SK-N-SH treated with all-trans-retinoic acid at 6 μM for 48 hours (cell line): Measurements from ENCODE around the gene PROK1.

ENCODE experiments used
- ARNTL ChIP-seq: fragments of 450-650 bp; formaldehyde crosslinking; IDR thresholded peaks from 2 replicates; pipeline ENCODE4 v1.5.0; 2020; ENCODE audit warnings: low read depth, mild to moderate bottlenecking, moderate library complexity, borderline replicate concordance
- BACH2 ChIP-seq: fragments of 250-450 bp; sonication (Bioruptor Pico); IDR thresholded peaks from 2 replicates; pipeline ENCODE4 v1.9.0; 2021; ENCODE audit warnings: mild to moderate bottlenecking, borderline replicate concordance
- CSDC2 ChIP-seq: fragments of 250-450 bp; sonication (Bioruptor Pico); IDR thresholded peaks from 2 replicates; pipeline ENCODE4 v1.5.0; 2020; ENCODE audit warnings: mild to moderate bottlenecking, moderate library complexity
- GLIS3 ChIP-seq: fragments of 250-450 bp; sonication (Bioruptor Pico); IDR thresholded peaks from 2 replicates; pipeline ENCODE4 v1.5.0; 2020; ENCODE audit warnings: mild to moderate bottlenecking, moderate library complexity
- PPARA ChIP-seq: fragments of 250-450 bp; sonication (Bioruptor Pico); IDR thresholded peaks from 2 replicates; pipeline ENCODE4 v1.5.0; 2020; ENCODE audit warnings: mild to moderate bottlenecking, borderline replicate concordance
- ZFP30 ChIP-seq: fragments of 450-650 bp; formaldehyde crosslinking; IDR thresholded peaks from 2 replicates; pipeline ENCODE4 v1.5.0; 2022; ENCODE audit warnings: mild to moderate bottlenecking, moderate library complexity
- ZNF8 ChIP-seq: fragments of 450-650 bp; formaldehyde crosslinking; IDR thresholded peaks from 2 replicates; pipeline ENCODE4 v1.5.0; 2020; ENCODE audit warnings: mild to moderate bottlenecking, moderate library complexity
- TF ChIP-seq, protein P1 (sequence below): fragments of 250-450 bp; sonication (Bioruptor Pico); IDR thresholded peaks from 2 replicates; pipeline ENCODE4 v1.8.0; 2020; ENCODE audit warnings: mild to moderate bottlenecking, moderate library complexity, borderline replicate concordance

DNA sequence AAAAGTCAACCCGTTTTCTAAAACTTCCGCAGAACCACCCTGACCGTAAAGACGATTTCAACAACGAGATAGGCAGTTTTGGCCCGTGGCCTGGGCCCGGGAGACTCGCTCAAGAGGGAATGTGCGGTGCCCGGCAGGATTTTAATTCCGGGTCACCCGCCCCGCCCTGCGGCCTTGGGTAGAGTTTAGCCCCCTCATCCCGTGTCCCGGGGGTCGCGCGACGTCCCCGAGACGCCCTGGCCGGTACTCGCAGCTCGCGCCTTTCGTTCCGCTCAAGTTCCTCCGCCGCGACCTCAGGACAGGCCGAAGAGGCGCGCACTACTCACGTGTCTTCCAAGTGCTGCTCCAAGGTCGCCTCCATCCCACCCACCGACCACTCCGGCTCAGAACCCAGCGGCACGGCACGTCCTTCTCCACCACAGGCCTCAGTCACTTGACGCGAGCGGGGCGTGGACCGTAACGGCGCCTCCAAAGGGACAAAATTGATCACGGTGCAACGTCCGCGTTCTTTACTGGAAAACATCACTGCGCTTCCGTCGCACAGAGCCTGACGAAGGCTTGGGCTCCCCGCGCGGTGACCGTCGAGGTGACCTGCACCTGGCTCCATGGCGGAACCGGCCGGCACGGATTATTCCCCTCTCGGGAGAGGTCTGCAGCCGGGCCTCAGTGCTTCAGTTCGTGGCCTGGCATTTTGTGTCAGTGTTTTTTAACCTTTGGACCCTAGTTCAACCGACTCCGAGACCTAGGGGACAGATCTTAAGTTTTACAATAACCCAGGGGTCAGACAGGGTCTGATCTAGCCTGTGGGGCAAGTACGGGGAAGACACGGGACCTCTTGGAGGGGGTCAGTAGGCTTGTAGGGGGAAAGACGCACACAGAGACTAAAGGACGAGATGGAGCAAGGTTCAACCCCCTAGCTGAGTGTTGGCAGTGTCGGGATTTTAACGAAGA lies 43.4 kb upstream of the PROK1 start, which contains the start of gene LAMTOR5:
- no peak for TF ChIP-seq ZFP30
- TF ChIP-seq ARNTL: no peak
- TF ChIP-seq GLIS3 (CRISPR knock-in tag): no peak
- TF ChIP-seq, protein P1, sequence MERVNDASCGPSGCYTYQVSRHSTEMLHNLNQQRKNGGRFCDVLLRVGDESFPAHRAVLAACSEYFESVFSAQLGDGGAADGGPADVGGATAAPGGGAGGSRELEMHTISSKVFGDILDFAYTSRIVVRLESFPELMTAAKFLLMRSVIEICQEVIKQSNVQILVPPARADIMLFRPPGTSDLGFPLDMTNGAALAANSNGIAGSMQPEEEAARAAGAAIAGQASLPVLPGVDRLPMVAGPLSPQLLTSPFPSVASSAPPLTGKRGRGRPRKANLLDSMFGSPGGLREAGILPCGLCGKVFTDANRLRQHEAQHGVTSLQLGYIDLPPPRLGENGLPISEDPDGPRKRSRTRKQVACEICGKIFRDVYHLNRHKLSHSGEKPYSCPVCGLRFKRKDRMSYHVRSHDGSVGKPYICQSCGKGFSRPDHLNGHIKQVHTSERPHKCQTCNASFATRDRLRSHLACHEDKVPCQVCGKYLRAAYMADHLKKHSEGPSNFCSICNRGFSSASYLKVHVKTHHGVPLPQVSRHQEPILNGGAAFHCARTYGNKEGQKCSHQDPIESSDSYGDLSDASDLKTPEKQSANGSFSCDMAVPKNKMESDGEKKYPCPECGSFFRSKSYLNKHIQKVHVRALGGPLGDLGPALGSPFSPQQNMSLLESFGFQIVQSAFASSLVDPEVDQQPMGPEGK (CRISPR knock-in tag): no peak
- no peak for TF ChIP-seq ZNF8 (CRISPR knock-in tag)
- TF ChIP-seq BACH2 (CRISPR knock-in tag): no peak
- no peak for TF ChIP-seq PPARA (CRISPR knock-in tag)
- TF ChIP-seq CSDC2 (CRISPR knock-in tag): no peak
